Measurements from ENCODE around the gene CA5A.
A peak's percentile ranks its signal among the peaks of the same experiment; 100 is the strongest.
"Not testable (repeated sequence)": the region's sequence is repeated elsewhere in the genome, so short reads cannot be mapped to it uniquely, and the experiment has no call there.

Gene CA5A

DNA sequence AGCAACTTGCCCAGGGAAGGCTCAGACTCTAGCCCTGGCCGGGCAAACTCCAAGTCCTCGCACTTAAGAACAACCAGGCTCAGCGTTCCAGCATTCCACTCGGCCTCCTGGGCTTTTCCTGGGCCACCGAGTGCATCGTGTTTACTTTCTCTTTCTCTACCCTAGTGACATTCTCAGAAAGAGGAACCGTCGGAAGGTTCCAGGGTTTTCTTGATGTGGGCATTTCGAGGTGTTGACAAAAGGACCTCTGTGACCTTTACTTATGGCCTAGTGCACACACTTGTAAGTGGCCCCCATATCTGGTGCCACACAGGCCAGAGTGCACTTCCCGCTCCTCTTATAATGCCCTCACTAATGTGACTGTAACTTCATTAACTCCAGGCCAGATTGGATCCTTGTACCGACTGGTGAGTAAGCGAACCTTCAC, 11.8 kb upstream of the CA5A start:
- DNase-seq (ENCODE audit: low read depth in 2 of 2): no peak

DNA sequence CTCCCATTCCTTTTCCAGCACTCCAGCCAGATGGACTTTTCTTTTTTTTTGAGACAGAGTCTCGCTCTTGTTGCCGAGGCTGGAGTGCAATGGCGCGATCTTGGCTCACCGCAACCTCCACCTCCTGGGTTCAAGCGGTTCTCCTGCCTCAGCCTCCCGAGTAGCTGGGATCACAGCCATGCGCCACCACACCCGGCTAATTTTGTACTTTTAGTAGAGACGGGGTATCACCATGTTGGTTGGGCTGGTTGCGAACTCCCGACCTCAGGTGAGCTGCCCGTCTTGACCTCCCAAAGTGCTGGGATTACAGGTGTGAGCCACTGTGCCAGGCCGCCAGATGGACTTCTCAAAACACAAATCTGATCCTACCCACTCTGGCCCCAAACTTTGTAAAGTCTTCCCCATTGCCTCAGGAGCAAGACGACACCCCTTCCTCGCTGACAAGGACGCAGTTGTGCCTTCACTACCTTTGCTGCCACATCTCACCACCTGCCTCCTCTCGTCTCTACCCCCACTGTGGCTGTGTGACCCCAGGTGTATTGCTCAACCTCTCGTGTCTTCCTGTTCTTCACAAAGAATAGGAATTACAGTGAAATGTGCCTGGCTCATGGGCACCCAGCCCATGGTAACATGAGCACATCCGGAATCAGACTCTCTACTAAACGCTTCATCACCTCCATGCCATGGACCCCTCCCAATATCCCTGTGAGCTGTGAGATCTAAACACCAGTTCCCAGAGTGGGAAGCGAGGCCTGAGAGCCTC, 11.2 kb upstream of the CA5A start:
- no peak for DNase-seq (ENCODE audit: low read depth in 2 of 2)

- no peak for DNase-seq (ENCODE audit: low read depth in 2 of 2)
Observed at GRCh38 chr16:87946596-87947347, 10.4 kb upstream of the CA5A start.

GRCh38 chr16:87945351-87946042, 9.2 kb upstream of the CA5A start:
- no peak for DNase-seq (ENCODE audit: low read depth in 2 of 2)

DNA sequence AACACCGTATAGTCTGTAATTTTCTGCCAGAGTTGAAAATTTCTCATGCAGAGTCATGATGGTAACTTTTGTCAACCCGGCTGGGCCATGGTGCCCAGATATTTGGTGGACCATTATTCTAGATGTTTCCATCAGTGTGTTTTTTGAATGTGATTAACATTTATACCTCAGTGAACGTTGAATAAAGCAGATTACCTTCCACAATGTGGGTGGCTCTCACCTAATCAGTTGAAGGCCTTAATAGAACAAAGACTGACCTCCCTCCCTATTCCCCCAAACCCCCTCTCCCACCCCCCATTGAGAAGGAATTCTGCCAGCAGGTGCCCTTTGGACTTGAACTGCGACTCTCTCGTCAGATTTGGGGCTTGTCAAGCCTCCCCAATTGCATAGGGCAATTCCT, 6.4 kb upstream of the CA5A start:
- no peak for DNase-seq (ENCODE audit: low read depth in 2 of 2)

DNA sequence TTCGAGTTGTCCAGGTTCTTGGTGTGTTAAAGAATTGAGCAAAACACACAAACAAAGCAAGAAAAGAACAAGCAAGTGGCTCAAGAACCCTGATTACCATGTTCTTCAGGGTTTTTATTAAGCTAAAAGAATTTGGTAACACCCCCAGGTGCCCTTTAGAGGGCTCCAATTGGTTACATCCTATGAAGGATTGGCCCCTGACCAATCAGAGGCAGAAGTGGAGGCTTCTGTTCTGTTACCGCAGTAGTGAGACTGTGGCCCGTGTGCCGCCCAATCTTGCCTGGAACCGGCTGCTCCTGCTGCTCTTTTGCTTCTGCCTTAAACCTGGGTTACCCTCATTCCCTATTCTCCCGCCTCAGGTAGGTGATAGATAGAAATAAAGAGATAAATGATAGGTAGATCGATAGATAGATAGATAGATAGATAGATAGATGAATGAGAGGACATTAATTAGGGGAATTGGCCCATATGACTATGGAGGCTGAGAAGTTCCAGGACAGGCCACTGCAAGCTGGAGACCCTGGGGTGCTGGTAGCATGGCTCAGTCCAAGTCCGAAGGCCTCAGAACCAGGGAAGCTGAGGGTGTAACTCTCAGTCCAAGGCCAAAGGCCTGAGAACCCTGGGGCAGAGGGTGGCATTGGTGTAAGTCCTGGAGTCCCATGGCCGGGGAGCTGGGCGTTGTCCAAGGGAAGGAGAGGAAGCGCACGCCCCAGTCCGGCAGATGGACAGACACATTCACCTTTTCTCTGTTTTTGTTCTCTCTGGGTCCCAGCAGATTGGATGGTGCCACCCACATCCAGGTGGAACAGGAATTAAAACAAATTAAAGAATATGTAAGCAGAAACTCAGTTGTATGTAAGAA, 3.5 kb upstream of the CA5A start:
- DNase-seq (ENCODE audit: low read depth in 2 of 2): no peak

- DNase-seq (ENCODE audit: low read depth in 2 of 2): no peak
Observed at GRCh38 chr16:87938412-87938949, 2.2 kb upstream of the CA5A start.

- not testable (repeated sequence) for DNase-seq (ENCODE audit: low read depth in 2 of 2)
Observed at GRCh38 chr16:87937231-87937542, 858 bp upstream of the CA5A start.

GRCh38 chr16:87936016-87936374, 334 bp downstream of the CA5A start:
- DNase-seq (ENCODE audit: low read depth in 2 of 2): not testable (repeated sequence)

DNA sequence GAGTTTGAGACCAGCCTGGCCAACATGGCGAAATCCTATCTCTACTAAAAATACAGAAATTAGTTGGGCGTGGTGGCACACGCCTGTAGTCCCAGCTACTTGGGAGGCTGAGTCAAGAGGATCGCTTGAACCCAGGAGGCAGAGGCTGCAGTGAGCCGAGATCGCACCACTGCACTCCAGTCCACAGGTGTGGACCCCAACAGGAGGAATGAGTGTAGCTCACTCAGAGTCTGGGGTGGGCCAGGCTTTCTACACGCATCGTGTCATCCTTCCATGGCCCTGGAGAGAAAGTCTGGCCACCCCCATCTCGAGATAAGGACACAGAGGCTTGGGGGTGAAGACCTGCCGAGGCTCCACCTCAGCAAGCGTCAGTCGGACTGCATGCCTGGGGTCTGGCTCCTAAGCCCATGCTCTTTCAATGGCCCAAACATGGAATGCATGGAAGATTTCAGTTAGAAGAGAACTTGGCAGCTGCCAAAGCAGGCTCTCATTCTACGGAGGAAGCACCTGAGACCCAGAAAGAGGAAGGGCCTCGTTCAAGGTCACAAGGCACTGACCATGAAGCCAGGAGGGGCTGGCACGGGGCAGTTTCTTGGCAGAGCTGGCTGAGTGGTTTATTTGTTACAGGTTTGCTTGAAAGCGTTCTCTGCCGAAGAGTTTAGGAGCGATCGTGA, 1.4 kb downstream of the CA5A start:
- not testable (repeated sequence) for DNase-seq (ENCODE audit: low read depth in 2 of 2)

- DNase-seq (ENCODE audit: low read depth in 2 of 2): no peak
Observed at GRCh38 chr16:87933140-87933495, 3.2 kb downstream of the CA5A start.

- not testable (repeated sequence) for DNase-seq (ENCODE audit: low read depth in 2 of 2)
Observed at GRCh38 chr16:87932475-87933139, 3.7 kb downstream of the CA5A start.

- peak in 1 of 2 donors; percentile 25 for DNase-seq (ENCODE audit: low read depth in 2 of 2)
Observed at GRCh38 chr16:87931504-87931903, 4.8 kb downstream of the CA5A start.

GRCh38 chr16:87930456-87930855, 5.9 kb downstream of the CA5A start:
- DNase-seq (ENCODE audit: low read depth in 2 of 2): no peak

DNA sequence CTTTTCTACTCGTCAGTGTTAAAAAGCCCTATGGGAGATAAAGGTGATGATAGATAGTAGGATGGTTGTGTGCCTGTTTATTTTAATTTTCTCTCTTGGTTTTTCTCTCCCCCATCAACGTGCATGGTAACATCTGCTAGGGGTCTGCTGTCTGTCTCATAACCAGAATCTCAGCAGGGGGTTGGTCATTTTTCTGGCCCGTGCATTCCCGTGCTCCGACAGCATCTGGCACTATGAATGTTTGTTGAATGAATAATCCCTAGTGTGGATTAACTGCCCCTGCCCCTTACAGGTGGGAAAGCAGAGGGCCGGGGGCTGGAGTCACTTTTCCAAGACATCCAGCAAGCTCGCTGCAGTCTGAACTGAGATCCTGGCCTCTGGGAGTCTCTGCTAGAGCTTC, 6.3 kb downstream of the CA5A start:
- DNase-seq (ENCODE audit: low read depth in 2 of 2): no peak

GRCh38 chr16:87927195-87927562, 9.2 kb downstream of the CA5A start:
- no peak for DNase-seq (ENCODE audit: low read depth in 2 of 2)

DNA sequence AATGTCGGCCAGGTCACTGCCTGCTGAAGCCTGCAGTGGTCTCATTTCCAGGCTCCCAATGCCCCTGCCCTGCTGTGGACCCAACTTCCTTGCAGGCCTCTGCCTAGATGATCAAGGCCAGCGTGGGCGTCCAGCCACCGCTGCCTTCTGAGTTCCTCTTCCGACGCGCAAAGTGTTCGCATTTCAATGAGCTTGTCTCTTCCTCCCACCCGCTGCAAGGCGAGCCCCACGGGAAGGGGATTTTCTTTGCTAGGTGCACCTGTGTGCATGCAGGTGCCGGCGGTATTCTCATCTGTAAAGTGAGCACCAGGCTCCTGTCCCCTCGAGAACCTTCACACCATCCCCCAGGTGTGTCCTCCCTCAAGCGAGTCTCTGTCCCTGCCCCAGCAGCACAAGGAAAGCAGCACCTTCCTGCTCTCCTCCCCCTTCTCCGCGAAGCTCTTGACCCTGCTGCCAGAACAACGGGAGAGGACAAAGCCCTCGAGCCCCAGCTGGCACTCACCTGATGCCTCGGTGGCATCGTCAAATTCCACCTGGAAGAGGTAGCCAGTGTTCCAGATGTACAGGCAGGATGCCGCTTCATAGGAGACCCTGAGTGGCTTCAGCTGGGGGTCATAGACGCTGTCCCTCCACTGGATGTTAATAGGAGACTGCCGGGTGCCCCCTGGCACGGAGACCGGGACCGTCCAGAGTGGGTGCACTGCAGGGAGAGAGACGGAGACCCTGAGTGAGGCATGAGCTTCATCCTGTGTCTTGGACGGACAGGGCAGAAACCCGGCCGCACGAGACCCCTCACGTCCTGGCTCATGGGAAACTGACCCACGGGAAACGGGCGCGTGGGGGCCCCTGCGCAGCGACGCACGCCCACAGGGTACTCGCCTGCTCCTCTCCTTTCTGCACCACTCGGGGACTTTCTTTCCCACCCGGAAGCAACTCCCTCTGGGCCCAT, 9.8 kb downstream of the CA5A start:
- no peak for DNase-seq (ENCODE audit: low read depth in 2 of 2)

DNA sequence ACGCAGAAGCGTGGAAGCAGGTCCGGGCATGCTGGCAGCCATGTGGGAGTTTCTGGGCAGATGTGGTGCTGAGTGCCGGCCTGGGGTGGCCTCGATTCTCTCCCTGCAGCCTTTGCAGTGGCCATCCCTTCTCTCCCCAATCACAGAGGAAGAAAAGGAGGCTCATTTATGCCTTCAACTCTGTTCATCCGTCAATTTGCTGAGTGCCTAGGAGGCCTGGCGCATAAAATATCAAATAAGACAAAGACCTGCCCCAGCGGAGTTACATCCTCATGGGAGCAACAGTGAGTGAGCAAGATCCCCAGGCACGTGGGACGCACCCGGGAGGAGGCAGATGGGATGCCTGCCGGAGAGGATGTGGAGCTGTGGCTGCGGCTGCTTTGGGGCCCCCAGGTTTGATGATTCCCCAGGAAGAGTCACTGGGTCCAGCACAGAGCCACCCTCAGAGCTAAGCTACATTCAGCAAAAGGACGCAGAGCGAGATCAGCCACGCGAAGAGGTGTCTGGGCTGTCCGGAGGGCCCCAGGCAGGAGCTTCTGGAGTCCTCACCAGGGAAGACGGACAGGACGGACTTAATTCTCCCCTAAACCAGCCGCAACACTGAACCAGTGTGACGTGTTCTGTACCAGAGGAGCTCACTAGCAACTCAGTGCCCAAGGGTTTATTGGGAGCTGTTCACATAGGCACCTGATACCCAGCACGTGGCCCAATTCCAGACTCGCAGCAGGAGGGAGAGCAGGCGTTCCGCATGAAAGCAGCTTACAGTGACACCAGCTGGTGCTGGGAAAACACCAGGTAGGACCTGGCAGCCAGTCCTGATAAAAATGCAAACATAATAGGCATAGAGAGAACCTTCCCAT, 11.3 kb downstream of the CA5A start:
- no peak for DNase-seq (ENCODE audit: low read depth in 2 of 2)
